Esophagus squamous epithelium (tissue), 5 donors: ENCODE data around the gene PREPL. TPM values are rescaled to one million over a fixed set of nuclear protein-coding genes. Genes with fewer than 3 reads are reported as not detected.

Experiments used
- DNase-seq: peaks from one replicate; lab custom pipeline; 2025; lab: John Stamatoyannopoulos, UW
- H3K27ac ChIP-seq, 4 donors: fragments of 200-600 bp; sonication (generic); one replicate each; pipeline ENCODE4 v1.5.1; 2016 to 2019; ENCODE audit warnings: mild to moderate bottlenecking in 1 of 4
- H3K27me3 ChIP-seq, 4 donors: fragments of 200-600 bp; sonication (generic); 1 replicate in 3 of 4; 2 replicates in 1 of 4; pipeline versions ENCODE4 v1.5.1 to v1.6.0; 2017 to 2021; ENCODE audit warnings: antibody characterized with exemption in 1 of 4
- H3K36me3 ChIP-seq, 3 donors: fragments of 200-600 bp; sonication (generic); one replicate each; pipeline ENCODE4 v1.5.1; 2016 to 2019
- H3K4me1 ChIP-seq, 3 donors: fragments of 200-600 bp; sonication (generic); one replicate each; pipeline ENCODE4 v1.5.1; 2017 to 2019
- H3K4me3 ChIP-seq, 4 donors: fragments of 200-600 bp; sonication (generic); 1 replicate in 3 of 4; 2 replicates in 1 of 4; pipeline ENCODE4 v1.5.1; 2016 to 2019; ENCODE audit warnings: mild to moderate bottlenecking in 2 of 4, moderate library complexity in 1 of 4
- H3K9me3 ChIP-seq, 3 donors: fragments of 200-600 bp; sonication (generic); one replicate each; pipeline ENCODE4 v1.5.1; 2016 to 2019
- CTCF ChIP-seq, 6 experiments: fragments of 450-650 bp in 4 of 6; fragments of 200-600 bp in 2 of 6; sonication (generic) in 2 of 6; IDR thresholded peaks; one replicate each; pipeline ENCODE4 v1.5.1; 2016 to 2019; ENCODE audit warnings: antibody characterized with exemption in 6 of 6, mild to moderate bottlenecking in 4 of 6, moderate library complexity in 4 of 6
- POLR2A ChIP-seq, 4 donors: fragments of 450-650 bp; IDR thresholded peaks; one replicate each; pipeline ENCODE4 v1.6.1; 2017; ENCODE audit warnings: antibody characterized with exemption in 4 of 4, mild to moderate bottlenecking in 4 of 4, moderate library complexity in 3 of 4
- WGBS, 2 donors: methylation state at CpG; one replicate each; pipeline ENCODE4 v1.1.5; 2018; 5-methylcytosine and 5-hydroxymethylcytosine counted together
- intact Hi-C: fragments of 100-400 bp; cut with DNase I; formaldehyde crosslinking; loops from one replicate; pipeline ENCODE4 v1.15.0; 2022
- total RNA-seq, 4 donors: library from RNA; depleted of rRNA; stranded (reverse); fragments of >200 nt; gene quantifications; one replicate each; pipeline ENCODE4 v1.1.0, GENCODE V29; 2016
- donor health status: DM: yes; HTN: yes; CAD: no.

PREPL gene
- total RNA-seq, 4 donors from 2014 or later = 18.5 to 25.7 (median 23.2) TPM

GRCh38 chr2:44333994-44334393, 27.3 kb downstream of the PREPL start:
- H3K4me1 ChIP-seq = peaks cover 0 to 4% (median 0%) of the 10 kb centered on the region in 3 donors
- peaks cover 10 to 88% (median 11%) of the 10 kb centered on the region in 3 donors for H3K36me3 ChIP-seq
- intact Hi-C loops = no loop called here
- no peak for DNase-seq
- no peaks in the 10 kb centered on the region for H3K9me3 ChIP-seq
- no peak overlapping the region for H3K4me3 ChIP-seq
- no peaks in the 10 kb centered on the region for H3K27me3 ChIP-seq
- 80 to 95% methylated on average over 1 of the region's 1 CpG for WGBS, 2 donors
- no peak overlapping the region for H3K27ac ChIP-seq
- no peak for TF ChIP-seq POLR2A (IDR thresholded peaks at IDR 0.05)
- no peak for TF ChIP-seq CTCF (IDR thresholded peaks at IDR 0.05)

- peaks cover 0 to 88% (median 0%) of the 10 kb centered on the region in 3 donors for H3K36me3 ChIP-seq
- intact Hi-C loops = no loop called here
- WGBS, 2 donors = 100% methylated on average over 1 of the region's 1 CpG
Measured at GRCh38 chr2:44330801-44331200, 30.5 kb downstream of the PREPL start.

GRCh38 chr2:44329343-44329742, 32.0 kb downstream of the PREPL start:
- peaks cover 0 to 92% (median 0%) of the 10 kb centered on the region in 3 donors for H3K36me3 ChIP-seq
- no peak for DNase-seq
- WGBS, 2 donors = 93 to 96% methylated on average over 2 of the region's 2 CpGs
- TF ChIP-seq POLR2A (IDR thresholded peaks at IDR 0.05) = no peak
- no peak for TF ChIP-seq CTCF (IDR thresholded peaks at IDR 0.05)
- no peak overlapping the region for H3K4me3 ChIP-seq
- no peak overlapping the region for H3K27ac ChIP-seq
- H3K27me3 ChIP-seq = no peaks in the 10 kb centered on the region
- intact Hi-C loops = no loop called here
- peaks cover 0 to 33% (median 3%) of the 10 kb centered on the region in 3 donors for H3K4me1 ChIP-seq
- H3K9me3 ChIP-seq = no peaks in the 10 kb centered on the region

More at GRCh38 chr2:44330801-44331200, 30.5 kb downstream of the PREPL start:
- DNase-seq = no peak
- no peak overlapping the region for H3K27ac ChIP-seq
- H3K4me1 ChIP-seq = peaks cover 0 to 18% (median 0%) of the 10 kb centered on the region in 3 donors
- no peak overlapping the region for H3K4me3 ChIP-seq
- no peaks in the 10 kb centered on the region for H3K27me3 ChIP-seq
- no peaks in the 10 kb centered on the region for H3K9me3 ChIP-seq
- TF ChIP-seq CTCF (IDR thresholded peaks at IDR 0.05) (no peak), POLR2A (IDR thresholded peaks at IDR 0.05) (no peak)

GRCh38 chr2:44328750-44329149, 32.5 kb downstream of the PREPL start:
- Histone ChIP-seq H3K27ac (no peak overlapping the region), H3K27me3 (no peaks in the 10 kb centered on the region), H3K36me3 (peaks cover 0 to 92% (median 0%) of the 10 kb centered on the region in 3 donors), H3K4me1 (peaks cover 0 to 35% (median 3%) of the 10 kb centered on the region in 3 donors), H3K9me3 (no peaks in the 10 kb centered on the region), H3K4me3 (no peak overlapping the region)
- WGBS, 2 donors = 28 to 66% methylated on average over 2 of the region's 2 CpGs
- intact Hi-C loops = no loop called here
- no peak for DNase-seq
- TF ChIP-seq CTCF (IDR thresholded peaks at IDR 0.05) = no peak
- no peak for TF ChIP-seq POLR2A (IDR thresholded peaks at IDR 0.05)

- H3K36me3 ChIP-seq = peaks cover 0 to 92% (median 10%) of the 10 kb centered on the region in 3 donors
- intact Hi-C loops = no loop called here
- no peak overlapping the region for H3K4me3 ChIP-seq
- TF ChIP-seq CTCF (IDR thresholded peaks at IDR 0.05) = no peak
- TF ChIP-seq POLR2A (IDR thresholded peaks at IDR 0.05) = no peak
- no peaks in the 10 kb centered on the region for H3K27me3 ChIP-seq
- H3K4me1 ChIP-seq = peaks cover 0 to 35% (median 3%) of the 10 kb centered on the region in 3 donors
- WGBS, 2 donors = 65 to 77% methylated on average over 11 to 13 of the region's 13 CpGs
- no peak for DNase-seq
- no peak overlapping the region for H3K27ac ChIP-seq
- H3K9me3 ChIP-seq = no peaks in the 10 kb centered on the region
Measured at GRCh38 chr2:44326548-44327264, 34.6 kb downstream of the PREPL start.
